H1 (cell line): Measurements from ENCODE around the gene CD52. TPM values are rescaled to one million over a fixed set of nuclear protein-coding genes. Genes with fewer than 3 reads are reported as not detected.

ENCODE experiments used
- CTCF ChIA-PET: fragments of 300-600 bp; sonication (Branson Sonifier 250); formaldehyde crosslinking; loops from one replicate; lab custom pipeline; 2021; ENCODE audit not compliant: partially characterized antibody; lab: Charles Lee
- POLR2A ChIA-PET: fragments of 300-600 bp; sonication (Branson Sonifier 250); formaldehyde crosslinking; loops from one replicate; lab custom pipeline; 2021; ENCODE audit warnings: inconsistent platforms; ENCODE audit not compliant: partially characterized antibody; lab: Charles Lee
- DNase-seq, 2 experiments: peaks; one replicate each; pipeline versions ENCODE4 v3.0.0 to v3.0.0-alpha.2; 2010 to 2022; ENCODE audit warnings: low spot score in 2 of 2, low read depth in 1 of 2, mixed read lengths in 1 of 2
- FAIRE-seq: peaks from 2 replicates; lab custom pipeline; 2011; peaks lifted over from hg19 to GRCh38; lab: Jason Lieb, UNC
- H2AFZ ChIP-seq: 2 replicates; pipeline ENCODE4 v1.8.1; 2012; ENCODE audit warnings: low read length, inconsistent platforms
- H2AK5ac ChIP-seq: 2 replicates; pipeline ENCODE4 v1.6.1; 2013; ENCODE audit warnings: low read depth, low read length
- H2BK120ac ChIP-seq: replicated peaks from 2 replicates; pipeline ENCODE3; 2013; ENCODE audit warnings: low read depth, low read length, inconsistent platforms
- H2BK12ac ChIP-seq: 2 replicates; pipeline ENCODE4 v1.6.1; 2013; ENCODE audit warnings: low read depth, low read length
- H2BK15ac ChIP-seq: 2 replicates; pipeline ENCODE4 v1.6.1; 2013; ENCODE audit warnings: low read length
- H2BK20ac ChIP-seq: 2 replicates; pipeline ENCODE4 v1.6.1; 2013; ENCODE audit warnings: low read length
- H2BK5ac ChIP-seq: 2 replicates; pipeline ENCODE4 v1.6.1; 2013; ENCODE audit warnings: low read depth, low read length
- H3K14ac ChIP-seq: 2 replicates; pipeline ENCODE4 v1.6.1; 2013; ENCODE audit warnings: inconsistent platforms; ENCODE audit not compliant: insufficient read length
- H3K18ac ChIP-seq: 2 replicates; pipeline ENCODE4 v1.6.1; 2013; ENCODE audit warnings: low read length; ENCODE audit errors: extremely low read depth
- H3K23ac ChIP-seq: 2 replicates; pipeline ENCODE4 v1.6.1; 2013; ENCODE audit warnings: inconsistent platforms; ENCODE audit not compliant: insufficient read length
- H3K23me2 ChIP-seq: 2 replicates; pipeline ENCODE4 v1.6.1; 2013; ENCODE audit warnings: low read depth, low read length
- H3K27ac ChIP-seq: 2 replicates; pipeline ENCODE4 v1.6.1; 2011; ENCODE audit warnings: low read depth, low read length, inconsistent platforms
- H3K27me3 ChIP-seq, 4 experiments: replicated peaks in 1 of 4; 1 replicate in 1 of 4; 2 replicates in 3 of 4; pipeline versions ENCODE4 v1.6.1 to v1.8.1; 2011 to 2013; ENCODE audit warnings: low read length in 3 of 4, mild to moderate bottlenecking in 3 of 4, inconsistent platforms in 2 of 4, mixed read lengths in 2 of 4, moderate library complexity in 1 of 4; ENCODE audit not compliant: control insufficient read depth in 3 of 4, insufficient read depth in 3 of 4; ENCODE audit errors: extremely low read depth in 1 of 4
- H3K36me3 ChIP-seq, 4 experiments: 2 replicates each; pipeline versions ENCODE4 v1.6.1 to v1.8.1; 2011 to 2013; ENCODE audit warnings: mild to moderate bottlenecking in 4 of 4, low read length in 3 of 4, moderate library complexity in 2 of 4, control low read depth in 1 of 4, inconsistent platforms in 1 of 4; ENCODE audit not compliant: insufficient read depth in 4 of 4, control insufficient read depth in 2 of 4
- H3K4ac ChIP-seq: replicated peaks from 2 replicates; pipeline ENCODE3; 2013; ENCODE audit warnings: low read length, low read depth, mixed read lengths, inconsistent platforms; ENCODE audit not compliant: insufficient read length
- H3K4me1 ChIP-seq, 4 experiments: replicated peaks in 1 of 4; 1 replicate in 1 of 4; 2 replicates in 3 of 4; pipeline versions ENCODE4 v1.6.1 to v1.8.1; 2011 to 2013; ENCODE audit warnings: low read length in 3 of 4, inconsistent platforms in 2 of 4, mixed read lengths in 1 of 4; ENCODE audit not compliant: insufficient read depth in 4 of 4, control insufficient read depth in 3 of 4
- H3K4me2 ChIP-seq, 2 experiments: 2 replicates each; pipeline versions ENCODE4 v1.6.1 to v1.8.1; 2011 to 2013; ENCODE audit warnings: low read depth in 2 of 2, low read length in 2 of 2, control low read depth in 1 of 2, inconsistent platforms in 1 of 2, mild to moderate bottlenecking in 1 of 2; ENCODE audit not compliant: insufficient read depth in 1 of 2
- H3K4me3 ChIP-seq, 4 experiments: fragments of 200-600, 300-600 bp in 1 of 4; sonication (generic), shearing (Covaris generic), sonication (Bioruptor Twin) in 1 of 4; 2 replicates each; pipeline versions ENCODE4 v1.5.1 to v1.8.1; 2011 to 2016; ENCODE audit warnings: low read length in 4 of 4, low read depth in 3 of 4, control low read depth in 2 of 4, inconsistent platforms in 2 of 4, mild to moderate bottlenecking in 2 of 4, mixed read lengths in 1 of 4, moderate library complexity in 1 of 4; ENCODE audit not compliant: insufficient read depth in 2 of 4; ENCODE audit errors: extremely low read depth in 1 of 4
- H3K56ac ChIP-seq: replicated peaks from 2 replicates; pipeline ENCODE3; 2013; ENCODE audit warnings: low read depth, mild to moderate bottlenecking, mixed read lengths, low read length, inconsistent platforms; ENCODE audit not compliant: insufficient read length
- H3K79me1 ChIP-seq: 2 replicates; pipeline ENCODE4 v1.6.1; 2013; ENCODE audit warnings: low read depth, low read length, control low read depth
- H3K79me2 ChIP-seq, 2 experiments: 2 replicates each; pipeline versions ENCODE4 v1.6.1 to v1.8.1; 2012 to 2013; ENCODE audit warnings: low read length in 2 of 2, mild to moderate bottlenecking in 2 of 2, inconsistent platforms in 1 of 2; ENCODE audit not compliant: insufficient read depth in 2 of 2, control insufficient read depth in 1 of 2
- H3K9ac ChIP-seq, 4 experiments: replicated peaks in 1 of 4; 1 replicate in 1 of 4; 2 replicates in 3 of 4; pipeline versions ENCODE4 v1.6.1 to v1.8.1; 2011 to 2013; ENCODE audit warnings: low read depth in 3 of 4, low read length in 3 of 4, control low read depth in 2 of 4, mild to moderate bottlenecking in 2 of 4, moderate library complexity in 2 of 4, inconsistent platforms in 1 of 4; ENCODE audit errors: extremely low read depth in 1 of 4
- H3K9me3 ChIP-seq, 2 experiments: 2 replicates each; pipeline versions ENCODE4 v1.6.1 to v1.8.1; 2012 to 2013; ENCODE audit warnings: mild to moderate bottlenecking in 2 of 2, moderate library complexity in 2 of 2, control low read depth in 1 of 2, inconsistent platforms in 1 of 2, low read depth in 1 of 2, low read length in 1 of 2, mixed read lengths in 1 of 2; ENCODE audit not compliant: insufficient read depth in 2 of 2
- H4K20me1 ChIP-seq, 2 experiments: replicated peaks in 1 of 2; 2 replicates each; pipeline versions ENCODE3 to v1.8.1; 2011 to 2013; ENCODE audit warnings: inconsistent platforms in 2 of 2, low read length in 2 of 2, mild to moderate bottlenecking in 1 of 2; ENCODE audit not compliant: insufficient read depth in 2 of 2, control insufficient read depth in 1 of 2
- H4K5ac ChIP-seq: 2 replicates; pipeline ENCODE4 v1.6.1; 2013; ENCODE audit warnings: low read length, low read depth, mixed read lengths, inconsistent platforms; ENCODE audit not compliant: insufficient read length
- H4K8ac ChIP-seq: 2 replicates; pipeline ENCODE4 v1.8.0; 2013; ENCODE audit warnings: mild to moderate bottlenecking, moderate library complexity, low read length, inconsistent platforms; ENCODE audit not compliant: insufficient read depth; ENCODE audit errors: extremely low read depth
- H4K91ac ChIP-seq: replicated peaks from 2 replicates; pipeline ENCODE3; 2013; ENCODE audit warnings: low read length, mixed read lengths, inconsistent platforms; ENCODE audit not compliant: insufficient read length
- GABPA ChIP-seq: IDR thresholded peaks from 2 replicates; pipeline ENCODE4 v1.6.1; 2011; ENCODE audit warnings: mild to moderate bottlenecking, low read length, moderate library complexity, borderline replicate concordance; ENCODE audit not compliant: insufficient read depth
- TEAD4 ChIP-seq: IDR thresholded peaks from 2 replicates; pipeline ENCODE4 v1.6.1; 2012; ENCODE audit warnings: low read depth, low read length, inconsistent platforms, mixed read lengths
- WGBS, 2 experiments: shearing (Covaris generic) in 1 of 2; methylation state at CpG; one replicate each; pipeline versions ENCODE4 v1.1.6 to v1.1.7; 2013 to 2015; ENCODE audit warnings: low lambda C conversion rate in 2 of 2, mixed read lengths in 2 of 2, inconsistent platforms in 1 of 2, low coverage in 1 of 2, missing lambda C conversion rate in 1 of 2; ENCODE audit not compliant: insufficient replicate concordance in 2 of 2, insufficient coverage in 1 of 2, insufficient read length in 1 of 2; ENCODE audit errors: extremely low coverage in 1 of 2, missing lambda C conversion rate in 1 of 2; 5-methylcytosine and 5-hydroxymethylcytosine counted together
- polyA plus RNA-seq, 7 experiments: library from polyadenylated mRNA; depleted of rRNA in 3 of 7; stranded (reverse) in 5 of 7; unstranded in 2 of 7; fragments of >200 nt in 5 of 7; fragments of 200-250 nt in 2 of 7; gene quantifications; 1 replicate in 5 of 7; 2 replicates in 1 of 7; 4 replicates in 1 of 7; pipeline versions ENCODE4 v1.2.1 to v1.2.3, GENCODE V29; 2011 to 2013; ENCODE audit warnings: missing spikeins in 2 of 7, mixed read lengths in 2 of 7
- total RNA-seq: library from RNA; stranded (reverse); fragmentation: NEBNext Ultra II Directional; extraction: Animal tissue kit (Norgen Biotek cat#: 25700); gene quantifications from 2 replicates; pipeline ENCODE4 v1.2.1, GENCODE V29; 2021

CD52 gene
- total and polyA plus RNA-seq, 2 of the 8 experiments (the other 6 are each of a cell fraction or from before 2014, with no cell fraction given), result 2.4 to 3.1 TPM

DNA sequence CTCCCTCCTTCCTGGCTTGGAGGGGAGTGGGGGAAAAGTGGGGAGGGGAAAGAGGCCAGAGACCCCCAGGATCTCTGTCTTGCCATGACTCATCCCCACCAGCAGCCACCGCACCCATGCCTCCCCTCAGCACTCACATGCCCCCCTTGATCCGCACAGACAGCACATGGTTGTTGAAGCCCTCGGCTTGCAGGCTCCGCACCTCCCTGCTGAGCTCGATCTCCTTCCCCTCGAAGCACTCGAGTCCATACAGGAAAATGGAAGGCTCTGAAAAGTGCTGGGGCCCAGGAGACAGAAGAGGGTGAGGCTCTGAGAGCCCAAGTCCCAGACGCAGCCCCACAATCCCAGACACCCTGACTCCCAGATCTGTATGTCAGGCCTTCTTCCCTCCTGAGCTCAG is 10.8 kb downstream of the CD52 start:
- FAIRE-seq (no peak), DNase-seq (no peak)
- no peak overlapping the region for H4K5ac ChIP-seq
- H3K9me3 ChIP-seq, result no peaks in the 10 kb centered on the region
- no peaks in the 10 kb centered on the region for H3K79me2 ChIP-seq
- no peak overlapping the region for H4K91ac ChIP-seq
- H3K27ac ChIP-seq, result peak overlapping the region; percentile 20; the same call in 1 of the 2 replicates
- H3K56ac ChIP-seq, result no peak overlapping the region
- no peak overlapping the region for H3K4me3 ChIP-seq
- no peak overlapping the region for H3K23ac ChIP-seq
- no peaks in the 10 kb centered on the region for H3K4me1 ChIP-seq
- no peak overlapping the region for H3K4me2 ChIP-seq
- H2BK20ac ChIP-seq, result no peak overlapping the region
- ChIA-PET CTCF (interaction anchor here (0.7 to 57.0 kb wide), 6 partner anchors 10 to 62 kb away, joined by 3 to 1530 read pairs (median 9); partner anchors contain the start of genes CD52, SH3BGRL3 and UBXN11), POLR2A (interaction anchor here (0.6 to 1.5 kb wide), 4 partner anchors 13 to 101 kb away, joined by 3 to 5 read pairs (median 3); no protein-coding TSS in a partner anchor)
- peaks cover 5 to 21% (median 20%) of the 10 kb centered on the region in 4 experiments; a peak in 6 of 8 replicates for H3K36me3 ChIP-seq
- no peak overlapping the region for H3K14ac ChIP-seq
- H3K18ac ChIP-seq, result no peak overlapping the region
- TF ChIP-seq TEAD4 (no peak), GABPA (no peak)
- no peak overlapping the region for H3K4ac ChIP-seq
- WGBS, 2 experiments, result 89% methylated on average over 8 of the region's 8 CpGs; no CpG with 5 or more reads in 1 of the 2 experiments
- H3K79me1 ChIP-seq, result no peaks in the 10 kb centered on the region
- H2BK12ac ChIP-seq, result no peak overlapping the region
- no peaks in the 10 kb centered on the region for H3K23me2 ChIP-seq
- no peak overlapping the region for H2BK15ac ChIP-seq
- no peak overlapping the region for H2AK5ac ChIP-seq
- no peaks in the 10 kb centered on the region for H3K27me3 ChIP-seq
- 0 out of 2 replicates have a peak overlapping the region, but pooled peaks have one; percentile 35 for H2BK5ac ChIP-seq
- no peak overlapping the region for H2AFZ ChIP-seq
- no peak overlapping the region for H3K9ac ChIP-seq
- no peak overlapping the region for H4K8ac ChIP-seq
- peaks cover 0 to 2% of the 10 kb centered on the region in 2 experiments for H4K20me1 ChIP-seq
- H2BK120ac ChIP-seq, result no peak overlapping the region
